ENCODE data around the gene ATP9A.
"Not testable (repeated sequence)": the region's sequence is repeated elsewhere in the genome, so short reads cannot be mapped to it uniquely, and the experiment has no call there.

ATP9A gene

GRCh38 chr20:51687108-51687507, 81.1 kb downstream of the ATP9A start:
- no peak for DNase-seq

- DNase-seq = not testable (repeated sequence)
Observed at GRCh38 chr20:51685494-51685893, 82.7 kb downstream of the ATP9A start.

- no peak for DNase-seq
Observed at GRCh38 chr20:51680067-51680749, 88.0 kb downstream of the ATP9A start.

- no peak for DNase-seq
Observed at GRCh38 chr20:51679254-51679921, 88.8 kb downstream of the ATP9A start.

- peak; percentile 94 for DNase-seq
Observed at GRCh38 chr20:51678026-51678697, 90.0 kb downstream of the ATP9A start.

- DNase-seq = no peak
Observed at GRCh38 chr20:51668947-51669346, 99.2 kb downstream of the ATP9A start.

GRCh38 chr20:51668515-51668914, 99.7 kb downstream of the ATP9A start:
- DNase-seq = no peak

GRCh38 chr20:51667491-51667890, 100.7 kb downstream of the ATP9A start:
- no peak for DNase-seq

GRCh38 chr20:51667002-51667408, 101.2 kb downstream of the ATP9A start:
- DNase-seq = no peak

GRCh38 chr20:51666126-51666525, 102.1 kb downstream of the ATP9A start:
- no peak for DNase-seq

- no peak for DNase-seq
Observed at GRCh38 chr20:51665543-51666118, 102.6 kb downstream of the ATP9A start.

GRCh38 chr20:51661609-51662178, 106.5 kb downstream of the ATP9A start:
- DNase-seq = no peak

GRCh38 chr20:51660672-51661608, 107.2 kb downstream of the ATP9A start:
- DNase-seq = no peak

GRCh38 chr20:51659491-51660050, 108.6 kb downstream of the ATP9A start:
- DNase-seq = no peak

GRCh38 chr20:51656726-51657260, 111.4 kb downstream of the ATP9A start:
- no peak for DNase-seq

- not testable (repeated sequence) for DNase-seq
Observed at GRCh38 chr20:51656089-51656488, 112.1 kb downstream of the ATP9A start.

- no peak for DNase-seq
Observed at GRCh38 chr20:51654495-51654894, 113.7 kb downstream of the ATP9A start.

- no peak for DNase-seq
Observed at GRCh38 chr20:51654060-51654459, 114.1 kb downstream of the ATP9A start.

- DNase-seq = no peak
Observed at GRCh38 chr20:51653226-51653625, 115.0 kb downstream of the ATP9A start.

- DNase-seq = no peak
Observed at GRCh38 chr20:51651921-51652549, 116.2 kb downstream of the ATP9A start.

GRCh38 chr20:51650685-51651134, 117.5 kb downstream of the ATP9A start:
- DNase-seq = no peak

Measured in NCI-H446 treated with DMSO at 0.1 percent for 48 hours (cell line).